HG02623 (cell line): ENCODE measurements around the gene TNFRSF6B.

Experiments used
- ATAC-seq: cut with Tn5 transposase; IDR thresholded peaks from one replicate; pipeline ENCODE4 v1.9.1; 2021; ENCODE audit warnings: moderate library complexity; ENCODE audit not compliant: unreplicated experiment

The TNFRSF6B gene

DNA sequence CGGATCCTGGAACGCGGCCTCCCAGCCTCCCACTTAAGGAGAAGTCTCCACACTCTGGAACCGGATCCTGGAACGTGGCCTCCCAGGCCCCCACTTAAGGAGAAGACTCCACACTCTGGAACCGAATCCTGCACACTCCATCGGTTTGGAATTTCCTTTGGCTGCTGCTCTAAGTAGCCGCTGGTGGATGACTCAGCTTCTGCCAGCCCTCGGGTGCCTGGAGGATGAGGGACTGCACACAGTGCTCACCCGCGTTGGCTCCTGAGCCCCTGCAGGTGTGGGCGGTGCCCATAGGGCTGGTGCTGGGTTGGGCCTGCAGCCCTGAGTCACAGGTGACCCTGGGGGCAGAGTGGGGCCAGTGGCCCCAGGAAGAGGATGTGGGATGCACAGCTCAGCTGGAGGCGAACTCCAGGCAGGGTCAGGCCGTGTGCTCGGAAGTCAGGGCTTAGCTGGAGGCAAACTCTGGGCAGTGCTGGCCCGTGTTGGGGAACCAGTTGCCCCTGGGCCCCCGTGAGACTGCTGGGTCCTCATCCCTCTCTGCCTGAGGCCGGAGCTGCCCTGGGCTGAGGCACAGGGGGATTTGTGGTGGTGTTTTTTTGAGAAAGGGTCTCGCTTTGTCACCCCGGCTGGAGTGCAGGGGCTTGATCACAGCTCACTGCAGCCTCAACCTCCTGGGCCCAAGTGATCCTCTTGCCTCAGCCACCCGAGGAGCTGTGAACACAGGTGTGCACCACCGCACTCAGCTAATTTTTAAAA is 13.9 kb upstream of the TNFRSF6B start:
- ATAC-seq, result no peak

DNA sequence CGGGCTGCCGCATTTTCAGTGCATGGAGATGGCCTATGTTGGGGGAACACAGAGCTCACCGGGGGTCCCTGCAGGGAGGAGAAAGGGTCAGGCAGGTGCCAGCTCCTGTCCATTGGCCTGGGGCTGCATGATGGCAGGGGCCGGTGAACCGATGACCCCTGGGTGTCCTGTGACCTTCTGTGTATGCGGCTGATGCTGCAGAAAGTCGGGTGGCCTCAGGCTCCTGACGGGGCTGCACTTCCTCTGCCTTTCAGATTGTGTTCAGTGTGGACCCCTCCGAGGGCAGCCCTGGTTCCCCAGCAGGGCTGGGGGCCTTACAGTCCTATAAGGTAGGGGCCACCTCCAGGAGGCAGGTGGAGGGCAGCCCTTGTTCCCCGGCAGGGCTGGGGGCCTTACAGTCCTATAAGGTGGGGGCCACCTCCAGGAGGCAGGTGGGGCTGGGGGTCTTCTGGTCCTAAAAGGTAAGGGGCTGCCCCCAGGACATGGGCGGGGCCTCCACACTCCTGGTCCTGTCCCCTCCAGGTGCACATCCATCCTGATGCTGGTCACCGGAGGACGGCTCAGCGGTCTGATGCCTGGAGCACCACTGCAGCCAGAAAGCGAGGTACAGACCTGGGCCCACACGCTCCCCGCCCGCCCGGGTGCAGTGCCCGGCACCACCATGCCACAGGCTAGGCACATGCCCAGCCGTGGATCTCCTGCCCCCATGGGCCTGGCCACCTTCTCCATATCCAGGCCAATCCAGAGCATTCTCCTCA is 11.0 kb upstream of the TNFRSF6B start:
- no peak for ATAC-seq

DNA sequence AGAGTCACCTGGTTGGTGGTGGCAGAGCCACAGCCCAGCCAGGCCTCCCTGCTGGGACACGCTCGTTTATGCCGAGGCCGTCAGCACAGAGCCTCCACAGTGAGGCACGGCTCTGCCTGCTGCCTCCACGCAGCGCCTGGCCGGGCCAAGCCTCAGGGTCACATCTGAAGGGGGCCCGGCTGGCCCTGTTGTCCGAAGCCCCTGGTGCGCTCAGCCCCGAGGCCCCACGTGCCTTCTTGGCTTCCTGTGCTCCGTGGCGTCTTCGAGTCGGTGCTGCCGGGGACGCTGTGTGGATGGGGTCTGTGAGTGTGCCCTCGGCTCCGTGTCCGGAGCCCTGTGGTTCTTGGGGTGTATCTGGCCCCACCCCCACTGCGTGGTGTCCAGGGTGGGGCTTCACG is 10.4 kb upstream of the TNFRSF6B start:
- no peak for ATAC-seq

DNA sequence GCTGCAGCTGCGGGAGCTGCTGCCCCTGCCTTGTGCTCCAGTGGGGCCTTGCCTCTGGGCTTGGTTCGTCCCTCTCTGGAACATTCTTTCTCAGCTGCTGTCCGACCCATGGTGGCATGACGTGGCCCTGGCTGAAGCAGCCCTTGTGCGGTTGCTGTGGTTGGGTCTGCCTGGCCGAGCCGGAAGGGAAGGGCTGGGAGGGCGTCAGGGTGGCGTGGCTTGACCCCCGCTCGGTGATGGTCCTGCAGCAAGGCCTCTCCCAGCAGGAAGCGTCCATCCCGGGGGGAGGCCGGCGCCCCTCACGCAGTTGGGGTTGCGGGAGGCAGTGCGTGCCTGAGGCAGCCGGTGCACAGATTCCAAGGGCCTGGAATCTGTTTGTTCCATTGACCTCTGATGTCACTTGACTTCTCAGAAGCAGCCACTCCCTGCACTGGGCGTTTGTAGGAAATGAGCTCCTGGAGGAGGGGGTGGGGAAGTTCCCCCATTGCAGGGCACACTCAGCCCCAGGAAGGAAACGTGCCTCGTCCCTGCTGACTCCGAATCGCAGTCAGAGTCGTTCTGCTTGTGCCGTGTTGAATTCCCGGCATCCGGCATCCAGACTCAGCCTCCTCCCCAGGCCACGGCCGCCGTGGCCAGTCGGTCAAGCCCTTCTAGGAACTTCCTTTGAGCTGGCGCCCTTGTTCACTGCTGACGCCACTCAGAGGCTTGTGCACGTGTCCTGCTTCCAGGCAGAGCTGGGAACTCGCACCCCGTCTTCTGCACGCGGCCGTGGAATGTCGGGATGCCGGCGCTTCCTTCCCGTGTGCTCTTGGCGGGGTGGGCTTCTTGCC is 9.7 kb upstream of the TNFRSF6B start:
- no peak for ATAC-seq

DNA sequence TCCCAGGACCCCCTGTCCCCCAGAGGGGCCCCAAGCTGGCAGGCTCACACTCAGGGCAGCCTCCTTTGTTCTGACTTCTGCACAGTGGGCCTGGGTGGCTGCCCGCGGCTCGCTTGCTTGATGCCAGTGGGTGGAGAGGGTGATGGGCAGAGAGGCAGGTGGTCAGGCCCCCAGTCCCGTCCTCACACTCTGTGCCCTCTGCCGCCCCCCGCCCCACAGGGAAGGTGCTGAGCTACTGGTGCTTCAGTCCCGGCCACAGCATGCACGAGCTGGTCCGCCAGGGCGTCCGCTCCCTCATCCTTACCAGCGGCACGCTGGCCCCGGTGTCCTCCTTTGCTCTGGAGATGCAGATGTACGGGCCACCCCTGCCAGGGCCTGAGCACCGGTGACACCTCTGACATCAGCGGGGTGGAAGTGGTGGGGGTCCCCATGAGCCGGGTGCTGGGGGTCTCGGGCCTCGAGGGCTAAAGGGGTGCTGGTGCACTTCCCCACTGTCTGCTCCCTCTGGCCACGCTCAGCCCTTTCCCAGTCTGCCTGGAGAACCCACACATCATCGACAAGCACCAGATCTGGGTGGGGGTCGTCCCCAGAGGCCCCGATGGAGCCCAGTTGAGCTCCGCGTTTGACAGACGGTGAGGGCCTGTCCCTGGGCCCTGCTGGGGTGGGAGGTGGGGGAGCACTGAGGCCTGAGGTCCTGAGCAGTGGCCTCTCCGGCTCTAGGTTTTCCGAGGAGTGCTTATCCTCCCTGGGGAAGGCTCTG is 8.9 kb upstream of the TNFRSF6B start:
- no peak for ATAC-seq

DNA sequence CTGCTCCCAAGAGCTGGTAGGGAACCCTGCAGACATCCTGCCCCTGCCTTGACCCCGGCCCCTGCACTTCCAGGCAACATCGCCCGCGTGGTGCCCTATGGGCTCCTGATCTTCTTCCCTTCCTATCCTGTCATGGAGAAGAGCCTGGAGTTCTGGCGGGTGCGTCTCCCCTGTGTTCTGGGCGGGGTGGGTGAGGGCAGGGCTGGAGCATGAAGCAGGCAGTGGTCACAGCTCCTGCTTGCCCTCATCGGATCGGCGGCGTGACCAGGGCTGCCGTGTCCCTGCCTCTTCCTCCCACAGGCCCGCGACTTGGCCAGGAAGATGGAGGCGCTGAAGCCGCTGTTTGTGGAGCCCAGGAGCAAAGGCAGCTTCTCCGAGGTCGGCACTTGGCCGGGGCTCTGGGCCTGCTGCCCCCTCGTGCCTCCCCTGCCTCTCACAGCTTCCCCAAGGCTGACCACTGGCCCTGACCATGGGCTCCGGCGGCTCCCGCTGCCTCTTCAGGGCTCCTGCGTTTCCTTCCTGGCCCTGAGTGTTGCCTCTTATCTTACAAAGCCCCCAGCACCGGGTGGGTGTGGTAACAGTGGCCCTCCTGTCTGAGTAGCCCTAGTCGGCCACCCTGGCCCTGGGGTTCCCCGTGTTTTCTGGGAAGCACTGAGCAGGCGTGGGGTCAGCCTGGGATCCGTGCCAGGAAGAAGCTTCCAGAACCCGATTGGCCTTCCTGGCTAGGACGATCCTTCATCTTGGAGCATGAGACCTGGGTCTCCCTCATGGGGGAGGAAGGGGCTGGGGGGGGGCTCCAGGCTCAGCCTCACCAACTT is 8.0 kb upstream of the TNFRSF6B start:
- ATAC-seq, result no peak

DNA sequence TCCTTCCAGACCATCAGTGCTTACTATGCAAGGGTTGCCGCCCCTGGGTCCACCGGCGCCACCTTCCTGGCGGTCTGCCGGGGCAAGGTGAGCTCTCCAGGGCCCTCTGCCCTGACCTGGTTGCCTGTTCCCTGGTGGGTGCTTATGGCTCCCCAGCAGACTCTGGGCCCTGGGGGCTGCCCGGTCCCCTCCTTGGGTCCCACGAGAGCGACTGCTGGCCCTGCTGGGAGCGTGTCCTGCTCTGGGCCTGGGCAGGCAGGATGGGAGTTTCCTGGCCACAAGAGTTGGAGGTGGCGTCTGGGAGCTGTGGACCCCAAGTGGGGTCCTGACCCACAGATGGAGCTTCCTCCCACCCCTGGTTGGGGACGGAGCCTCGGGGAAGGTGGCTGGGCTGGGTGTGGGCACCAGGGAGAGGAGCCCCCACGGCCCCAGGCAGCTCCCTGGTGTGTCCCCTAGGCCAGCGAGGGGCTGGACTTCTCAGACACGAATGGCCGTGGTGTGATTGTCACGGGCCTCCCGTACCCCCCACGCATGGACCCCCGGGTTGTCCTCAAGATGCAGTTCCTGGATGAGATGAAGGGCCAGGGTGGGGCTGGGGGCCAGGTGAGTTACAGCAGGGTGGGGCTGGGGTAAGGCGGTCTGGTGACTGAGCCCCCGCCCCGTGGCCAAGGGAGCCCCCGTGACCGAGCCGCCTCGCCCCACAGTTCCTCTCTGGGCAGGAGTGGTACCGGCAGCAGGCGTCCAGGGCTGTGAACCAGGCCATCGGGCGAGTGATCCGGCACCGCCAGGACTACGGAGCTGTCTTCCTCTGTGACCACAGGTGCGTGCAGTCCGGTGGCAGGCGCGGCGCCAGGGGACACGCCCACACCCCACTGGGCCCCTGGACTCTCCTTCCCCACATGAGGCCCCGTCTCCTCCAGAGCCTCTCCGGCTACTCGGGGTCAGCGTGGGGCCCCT is 7.1 kb upstream of the TNFRSF6B start:
- ATAC-seq, result no peak

DNA sequence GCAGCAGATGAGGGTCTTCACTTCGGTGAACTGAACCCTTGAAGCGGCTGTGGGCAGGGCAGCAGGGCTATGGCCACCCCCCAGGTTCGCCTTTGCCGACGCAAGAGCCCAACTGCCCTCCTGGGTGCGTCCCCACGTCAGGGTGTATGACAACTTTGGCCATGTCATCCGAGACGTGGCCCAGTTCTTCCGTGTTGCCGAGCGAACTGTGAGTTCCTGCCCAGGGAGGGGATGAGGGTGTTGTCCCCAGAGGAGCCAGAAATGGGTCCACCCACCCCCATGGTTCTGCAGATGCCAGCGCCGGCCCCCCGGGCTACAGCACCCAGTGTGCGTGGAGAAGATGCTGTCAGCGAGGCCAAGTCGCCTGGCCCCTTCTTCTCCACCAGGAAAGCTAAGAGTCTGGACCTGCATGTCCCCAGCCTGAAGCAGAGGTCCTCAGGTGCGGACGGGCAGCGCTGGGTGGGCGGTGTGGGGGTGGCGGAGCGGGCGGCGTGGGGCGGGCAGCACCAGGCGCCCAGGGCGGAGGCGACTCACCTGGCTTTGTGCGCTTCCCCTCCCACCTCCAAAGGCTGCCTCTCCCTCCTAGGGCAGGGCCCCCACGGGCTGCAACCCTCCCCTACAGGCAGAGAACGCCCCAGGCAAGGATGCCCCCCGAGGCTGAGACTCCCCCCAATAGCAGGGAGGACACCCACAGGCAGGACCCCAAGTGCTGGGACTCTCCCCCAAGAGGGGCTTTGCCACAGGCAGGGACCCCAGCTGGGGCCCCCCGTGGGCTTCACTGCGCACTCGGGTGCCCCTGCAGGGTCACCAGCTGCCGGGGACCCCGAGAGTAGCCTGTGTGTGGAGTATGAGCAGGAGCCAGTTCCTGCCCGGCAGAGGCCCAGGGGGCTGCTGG is 6.2 kb upstream of the TNFRSF6B start:
- ATAC-seq, result no peak

DNA sequence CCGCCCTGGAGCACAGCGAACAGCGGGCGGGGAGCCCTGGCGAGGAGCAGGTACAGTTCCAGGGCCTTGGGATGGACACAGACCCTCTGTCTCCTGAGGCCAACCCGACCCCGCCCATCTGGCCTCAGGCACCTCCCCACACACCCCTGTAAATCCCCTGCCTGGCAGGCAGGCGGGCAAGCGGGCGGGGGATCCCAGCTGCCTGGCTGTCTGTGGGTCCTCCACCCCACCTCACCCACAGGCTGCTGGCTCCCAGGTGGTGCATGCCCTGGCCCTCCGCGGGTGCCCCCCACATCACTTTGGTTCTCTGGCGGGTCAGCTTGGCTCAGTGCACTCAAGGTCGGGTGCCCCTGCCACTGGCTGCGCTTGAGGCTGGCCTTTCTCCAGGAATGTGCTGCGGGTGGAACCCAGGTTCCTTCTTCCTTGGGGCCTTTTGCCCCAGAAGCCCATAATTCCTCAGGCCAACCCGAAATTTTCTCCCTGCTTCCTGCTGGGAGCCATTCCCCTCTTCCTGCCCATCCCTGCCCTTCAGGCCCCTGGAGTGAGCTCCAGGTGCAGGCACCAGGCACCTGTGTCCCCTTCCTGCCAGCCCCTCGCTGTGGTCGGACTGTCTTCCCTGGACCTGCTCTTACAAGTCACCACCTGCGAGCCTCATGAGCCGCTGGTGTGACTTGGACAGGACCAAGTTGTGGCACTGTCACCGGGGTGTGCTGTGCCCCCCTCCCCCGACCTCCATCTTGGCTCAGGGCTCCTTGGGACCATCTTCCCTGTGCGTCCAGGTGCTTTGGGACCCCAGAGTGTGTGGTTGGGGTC is 5.3 kb upstream of the TNFRSF6B start:
- ATAC-seq, result no peak

DNA sequence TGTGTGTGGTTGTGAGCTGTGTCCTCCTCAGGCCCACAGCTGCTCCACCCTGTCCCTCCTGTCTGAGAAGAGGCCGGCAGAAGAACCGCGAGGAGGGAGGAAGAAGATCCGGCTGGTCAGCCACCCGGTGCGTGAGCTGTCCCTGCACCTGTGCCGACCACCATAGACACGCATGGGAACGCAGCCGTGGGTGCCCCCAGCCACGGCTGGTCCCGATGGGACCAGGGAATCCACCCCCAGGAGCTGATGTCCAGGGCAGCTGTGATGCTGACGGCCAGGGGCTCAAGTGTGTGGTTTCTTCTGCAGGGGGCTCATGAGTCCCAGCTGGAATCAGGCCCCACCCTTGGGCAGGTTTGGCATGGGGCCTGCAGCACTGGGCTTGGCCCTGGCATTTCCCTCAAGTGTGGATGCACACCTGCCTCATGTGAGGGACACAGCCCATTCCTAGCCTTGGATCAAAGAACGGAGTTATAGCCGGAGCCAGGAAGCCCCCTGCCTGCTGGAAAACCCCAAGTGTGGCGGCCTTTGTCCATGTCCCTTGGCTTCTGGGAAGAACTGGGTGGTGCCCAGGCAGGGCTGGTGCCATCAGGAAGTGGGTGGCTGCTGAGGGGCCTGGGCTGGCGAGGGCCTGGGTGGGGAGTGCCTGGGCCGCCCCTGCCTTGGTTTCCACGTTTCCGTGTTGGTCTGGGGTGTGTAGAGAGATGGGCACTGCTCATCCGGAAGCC is 4.6 kb upstream of the TNFRSF6B start:
- ATAC-seq, result no peak

DNA sequence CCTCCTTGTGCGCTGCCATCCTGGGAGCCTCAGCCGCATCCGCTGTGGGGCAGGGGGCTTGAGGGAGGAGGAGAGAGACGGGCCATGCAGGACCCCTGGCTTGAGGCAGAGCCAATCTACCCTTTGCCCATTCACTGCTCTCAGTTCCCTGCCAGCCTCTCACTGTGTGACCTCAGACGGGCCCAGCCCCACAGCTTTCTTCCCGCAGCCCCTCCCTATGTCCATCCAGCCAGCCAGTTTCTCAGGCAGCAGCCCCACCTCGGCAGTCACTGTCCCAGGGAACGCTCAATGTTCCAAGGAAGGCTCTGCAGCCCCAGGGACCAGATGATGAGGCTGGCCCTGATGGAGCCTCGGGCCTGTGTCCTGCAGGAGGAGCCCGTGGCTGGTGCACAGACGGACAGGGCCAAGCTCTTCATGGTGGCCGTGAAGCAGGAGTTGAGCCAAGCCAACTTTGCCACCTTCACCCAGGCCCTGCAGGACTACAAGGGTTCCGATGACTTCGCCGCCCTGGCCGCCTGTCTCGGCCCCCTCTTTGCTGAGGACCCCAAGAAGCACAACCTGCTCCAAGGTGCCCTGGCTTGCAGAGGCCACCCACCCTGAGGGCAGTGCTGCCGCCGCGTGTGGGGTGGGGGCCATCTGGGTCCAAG is 3.9 kb upstream of the TNFRSF6B start:
- no peak for ATAC-seq

DNA sequence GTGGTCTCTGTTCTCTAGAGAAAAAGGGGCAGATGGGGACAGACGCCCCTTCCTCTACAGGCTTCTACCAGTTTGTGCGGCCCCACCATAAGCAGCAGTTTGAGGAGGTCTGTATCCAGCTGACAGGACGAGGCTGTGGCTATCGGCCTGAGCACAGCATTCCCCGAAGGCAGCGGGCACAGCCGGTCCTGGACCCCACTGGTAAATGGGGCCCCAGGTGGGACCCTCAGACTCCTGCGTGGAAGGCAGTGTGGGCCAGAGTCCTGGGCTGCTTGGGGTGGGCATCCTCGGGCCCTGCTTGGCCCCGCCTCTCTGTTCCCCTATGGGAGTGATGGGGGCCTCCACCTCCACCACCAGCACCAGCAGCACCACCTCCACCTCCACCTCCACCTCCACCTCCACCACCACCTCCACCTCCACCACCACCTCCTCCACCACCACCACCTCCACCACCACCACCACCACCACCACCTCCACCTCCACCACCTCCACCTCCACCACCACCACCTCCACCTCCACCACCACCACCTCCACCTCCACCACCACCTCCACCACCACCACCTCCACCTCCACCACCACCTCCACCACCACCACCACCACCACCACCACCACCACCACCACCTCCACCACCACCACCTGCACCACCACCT is 3.2 kb upstream of the TNFRSF6B start:
- no peak for ATAC-seq

DNA sequence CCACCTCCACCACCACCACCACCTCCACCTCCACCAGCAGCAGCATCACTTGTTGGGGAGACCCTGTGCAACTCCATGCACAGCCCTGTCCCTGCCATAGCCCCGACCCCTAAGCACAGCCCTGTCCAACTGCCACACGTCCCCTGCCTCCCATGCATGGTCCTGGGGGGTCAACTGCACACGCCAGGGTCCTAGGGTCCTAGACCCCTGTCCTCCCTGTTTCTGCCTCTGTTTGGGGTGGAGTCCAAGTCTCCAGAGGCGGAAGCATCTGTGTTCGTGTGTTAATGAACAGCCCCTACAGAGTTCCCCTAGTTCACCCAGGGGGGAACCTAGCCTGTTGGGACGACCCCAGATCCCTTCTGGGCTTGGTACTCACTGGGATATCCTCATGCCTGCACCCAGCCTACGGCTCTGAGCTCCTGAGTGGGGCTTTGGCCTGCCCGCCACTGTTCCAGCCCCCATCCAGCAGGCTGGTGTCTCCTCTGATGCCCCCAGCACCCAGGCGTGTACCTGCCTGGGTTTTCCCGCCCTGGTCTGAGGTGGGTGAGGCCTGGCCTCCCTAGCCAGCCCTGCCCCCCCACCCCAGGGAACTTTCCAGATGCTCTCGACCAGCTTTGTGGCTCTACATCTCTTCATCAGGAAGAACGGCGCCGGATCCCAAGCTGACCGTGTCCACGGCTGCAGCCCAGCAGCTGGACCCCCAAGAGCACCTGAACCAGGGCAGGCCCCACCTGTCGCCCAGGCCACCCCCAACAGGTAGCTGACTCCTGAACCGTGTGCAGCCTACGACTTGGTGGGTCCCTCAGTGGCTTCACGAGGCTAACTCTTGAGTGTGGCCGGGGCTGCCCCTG is 2.5 kb upstream of the TNFRSF6B start:
- no peak for ATAC-seq

DNA sequence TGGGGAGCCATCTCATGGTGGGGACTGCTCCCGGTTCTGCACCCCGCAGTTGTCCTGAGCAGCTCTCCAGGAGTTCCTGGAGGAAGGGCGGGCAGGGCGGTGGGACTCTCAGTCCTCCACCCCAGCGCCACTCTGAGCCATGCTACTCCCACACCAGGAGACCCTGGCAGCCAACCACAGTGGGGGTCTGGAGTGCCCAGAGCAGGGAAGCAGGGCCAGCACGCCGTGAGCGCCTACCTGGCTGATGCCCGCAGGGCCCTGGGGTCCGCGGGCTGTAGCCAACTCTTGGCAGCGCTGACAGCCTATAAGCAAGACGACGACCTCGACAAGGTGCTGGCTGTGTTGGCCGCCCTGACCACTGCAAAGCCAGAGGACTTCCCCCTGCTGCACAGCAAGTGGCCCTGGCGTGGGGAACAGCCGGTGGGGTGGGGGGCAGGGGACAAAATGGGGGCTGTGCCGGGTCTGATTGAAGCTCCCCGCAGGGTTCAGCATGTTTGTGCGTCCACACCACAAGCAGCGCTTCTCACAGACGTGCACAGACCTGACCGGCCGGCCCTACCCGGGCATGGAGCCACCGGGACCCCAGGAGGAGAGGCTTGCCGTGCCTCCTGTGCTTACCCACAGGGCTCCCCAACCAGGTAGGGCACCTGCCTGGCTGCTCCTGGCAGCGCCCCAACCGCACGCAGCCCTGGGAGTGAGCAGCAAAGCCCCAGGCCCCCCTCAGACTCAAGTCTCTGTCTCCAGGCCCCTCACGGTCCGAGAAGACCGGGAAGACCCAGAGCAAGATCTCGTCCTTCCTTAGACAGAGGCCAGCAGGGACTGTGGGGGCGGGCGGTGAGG is 1.6 kb upstream of the TNFRSF6B start:
- ATAC-seq, result no peak
